ENCODE data around the gene PGGT1B. TPM values are rescaled to one million over a fixed set of nuclear protein-coding genes. Genes with fewer than 3 reads are reported as not detected.

The PGGT1B gene
- total RNA-seq, 1 experiment from 2014 or later: 37.7 TPM

DNA sequence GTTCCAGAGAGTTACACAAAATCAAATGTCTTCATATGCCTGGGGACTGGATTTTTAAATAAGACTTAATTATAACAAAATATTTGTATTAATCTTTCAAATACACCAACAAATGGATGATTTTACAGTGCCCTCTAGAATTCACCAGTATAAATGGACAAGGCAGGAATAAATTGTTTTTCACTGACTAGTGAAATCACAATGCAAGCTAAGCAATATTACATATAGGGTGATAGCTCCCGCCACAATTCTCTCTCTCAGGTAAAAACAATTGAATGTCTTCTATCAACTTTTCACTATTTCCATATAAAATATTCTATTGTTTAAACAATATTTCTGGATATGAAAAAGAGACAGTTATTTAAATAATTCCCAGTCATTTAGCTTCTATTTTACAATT, 41.8 kb upstream of the PGGT1B start:
- Histone ChIP-seq H3K27ac (ENCODE audit: low read length) (no peak overlapping the region), H3K4me1 (ENCODE audit: control insufficient read depth, insufficient read depth, low read length) (no peaks in the 10 kb centered on the region), H3K4me3 (ENCODE audit: low read depth in 2 of 2, low read length in 2 of 2) (no peak overlapping the region), H3K27me3 (ENCODE audit: control insufficient read depth, insufficient read depth, low read length) (peaks cover 9% of the 10 kb centered on the region; the same call in 1 of the 2 replicates), H3K9me3 (ENCODE audit: control insufficient read depth, insufficient read depth, low read depth, low read length) (no peaks in the 10 kb centered on the region), H3K36me3 (ENCODE audit: control insufficient read depth, insufficient read depth, low read length) (no peaks in the 10 kb centered on the region)
- no TSS peak for BruUV-seq (replicated peaks)
- ChIA-PET POLR2A (no interaction called here), CTCF (no interaction called here)
- DNase-seq (ENCODE audit: low read depth, low spot score) (no peak), ATAC-seq (no peak)
- no peak for TF ChIP-seq POLR2AphosphoS5 (IDR thresholded peaks at IDR 0.05; ENCODE audit: low read depth, low read length)
- TF ChIP-seq REST (IDR thresholded peaks at IDR 0.05; ENCODE audit: insufficient read depth in 1 of 2, low read depth in 2 of 2, low read length in 1 of 2): no peak
- TF ChIP-seq, protein P1, sequence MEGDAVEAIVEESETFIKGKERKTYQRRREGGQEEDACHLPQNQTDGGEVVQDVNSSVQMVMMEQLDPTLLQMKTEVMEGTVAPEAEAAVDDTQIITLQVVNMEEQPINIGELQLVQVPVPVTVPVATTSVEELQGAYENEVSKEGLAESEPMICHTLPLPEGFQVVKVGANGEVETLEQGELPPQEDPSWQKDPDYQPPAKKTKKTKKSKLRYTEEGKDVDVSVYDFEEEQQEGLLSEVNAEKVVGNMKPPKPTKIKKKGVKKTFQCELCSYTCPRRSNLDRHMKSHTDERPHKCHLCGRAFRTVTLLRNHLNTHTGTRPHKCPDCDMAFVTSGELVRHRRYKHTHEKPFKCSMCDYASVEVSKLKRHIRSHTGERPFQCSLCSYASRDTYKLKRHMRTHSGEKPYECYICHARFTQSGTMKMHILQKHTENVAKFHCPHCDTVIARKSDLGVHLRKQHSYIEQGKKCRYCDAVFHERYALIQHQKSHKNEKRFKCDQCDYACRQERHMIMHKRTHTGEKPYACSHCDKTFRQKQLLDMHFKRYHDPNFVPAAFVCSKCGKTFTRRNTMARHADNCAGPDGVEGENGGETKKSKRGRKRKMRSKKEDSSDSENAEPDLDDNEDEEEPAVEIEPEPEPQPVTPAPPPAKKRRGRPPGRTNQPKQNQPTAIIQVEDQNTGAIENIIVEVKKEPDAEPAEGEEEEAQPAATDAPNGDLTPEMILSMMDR (IDR thresholded peaks at IDR 0.05): no peak
- intact Hi-C loops (cut with micrococcal nuclease; ENCODE audit: unreplicated experiment): no loop called here
- in situ Hi-C loops (cut with HindIII; ENCODE audit: low pct_unique_long_range_greater_than_20kb, low sequenced_read_pairs): no loop called here

GRCh38 chr5:115298811-115299210, 36.1 kb upstream of the PGGT1B start:
- Histone ChIP-seq H3K36me3 (ENCODE audit: control insufficient read depth, insufficient read depth, low read length) (no peaks in the 10 kb centered on the region; the same call in 1 of the 2 replicates), H3K9me3 (ENCODE audit: control insufficient read depth, insufficient read depth, low read depth, low read length) (no peaks in the 10 kb centered on the region), H3K4me3 (ENCODE audit: low read depth in 2 of 2, low read length in 2 of 2) (no peak overlapping the region), H3K4me1 (ENCODE audit: control insufficient read depth, insufficient read depth, low read length) (0 out of 2 replicates have a peak, but pooled peaks cover 5% of the 10 kb centered on the region), H3K27me3 (ENCODE audit: control insufficient read depth, insufficient read depth, low read length) (peaks cover 5% of the 10 kb centered on the region; the same call in 1 of the 2 replicates), H3K27ac (ENCODE audit: low read length) (no peak overlapping the region)
- ATAC-seq: no peak
- TF ChIP-seq REST (IDR thresholded peaks at IDR 0.05; ENCODE audit: insufficient read depth in 1 of 2, low read depth in 2 of 2, low read length in 1 of 2) (no peak), TCF7L2 (IDR thresholded peaks at IDR 0.05; ENCODE audit: low read depth, low read length) (no peak), SIN3A (IDR thresholded peaks at IDR 0.05; ENCODE audit: borderline replicate concordance, insufficient read depth, low read depth, low read length) (no peak), POLR2AphosphoS5 (IDR thresholded peaks at IDR 0.05; ENCODE audit: low read depth, low read length) (no peak)
- TF ChIP-seq, protein P1 (IDR thresholded peaks at IDR 0.05): no peak
- in situ Hi-C loops (cut with HindIII; ENCODE audit: low pct_unique_long_range_greater_than_20kb, low sequenced_read_pairs) (no loop called here), intact Hi-C loops (cut with micrococcal nuclease; ENCODE audit: unreplicated experiment) (no loop called here)
- BruUV-seq (replicated peaks): no TSS peak
- CTCF ChIA-PET: no interaction called here
- DNase-seq (ENCODE audit: low read depth, low spot score): no peak
- POLR2A ChIA-PET: no interaction called here

Data from Panc1 (cell line).